ENCODE data around the gene USP25. TPM values are rescaled to one million over a fixed set of nuclear protein-coding genes. Genes with fewer than 3 reads are reported as not detected.

The USP25 gene
- total and polyA plus RNA-seq, 2 experiments from 2014 or later: 11.8 to 49.2 TPM

DNA sequence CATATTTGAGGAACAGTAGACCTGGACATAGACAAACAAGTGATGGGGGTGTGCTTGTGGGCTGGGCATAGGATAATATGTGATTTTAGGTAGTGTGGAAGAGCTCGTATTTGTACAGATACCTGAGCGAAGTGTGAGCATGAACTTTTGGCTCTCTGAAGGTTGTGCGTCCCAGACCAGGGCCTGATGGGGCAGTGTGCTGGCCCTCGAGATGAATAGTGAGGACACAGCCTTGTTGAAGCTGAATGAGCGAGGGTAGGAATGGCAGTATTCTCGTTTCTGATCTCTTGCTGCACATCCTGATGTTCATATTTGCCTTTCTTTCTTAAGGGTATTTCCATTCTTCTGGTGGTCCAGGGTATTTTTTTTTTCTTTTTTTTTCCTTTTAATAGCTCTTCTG is 41.5 kb downstream of the USP25 start (continued):
- TF ChIP-seq, protein P1, sequence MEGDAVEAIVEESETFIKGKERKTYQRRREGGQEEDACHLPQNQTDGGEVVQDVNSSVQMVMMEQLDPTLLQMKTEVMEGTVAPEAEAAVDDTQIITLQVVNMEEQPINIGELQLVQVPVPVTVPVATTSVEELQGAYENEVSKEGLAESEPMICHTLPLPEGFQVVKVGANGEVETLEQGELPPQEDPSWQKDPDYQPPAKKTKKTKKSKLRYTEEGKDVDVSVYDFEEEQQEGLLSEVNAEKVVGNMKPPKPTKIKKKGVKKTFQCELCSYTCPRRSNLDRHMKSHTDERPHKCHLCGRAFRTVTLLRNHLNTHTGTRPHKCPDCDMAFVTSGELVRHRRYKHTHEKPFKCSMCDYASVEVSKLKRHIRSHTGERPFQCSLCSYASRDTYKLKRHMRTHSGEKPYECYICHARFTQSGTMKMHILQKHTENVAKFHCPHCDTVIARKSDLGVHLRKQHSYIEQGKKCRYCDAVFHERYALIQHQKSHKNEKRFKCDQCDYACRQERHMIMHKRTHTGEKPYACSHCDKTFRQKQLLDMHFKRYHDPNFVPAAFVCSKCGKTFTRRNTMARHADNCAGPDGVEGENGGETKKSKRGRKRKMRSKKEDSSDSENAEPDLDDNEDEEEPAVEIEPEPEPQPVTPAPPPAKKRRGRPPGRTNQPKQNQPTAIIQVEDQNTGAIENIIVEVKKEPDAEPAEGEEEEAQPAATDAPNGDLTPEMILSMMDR (conservative IDR thresholded peaks at IDR 0.05; ENCODE audit: low read depth in 2 of 2): no peak

- Mint-ChIP-seq H3K27me3 (ENCODE audit: insufficient read depth, low read depth, poor library complexity) (peaks cover 3% of the 10 kb centered on the region), H3K4me3 (no peak overlapping the region), H3K9me3 (no peaks in the 10 kb centered on the region), H3K4me1 (peaks cover 51% of the 10 kb centered on the region), H3K27ac (no peak overlapping the region), H3K36me3 (ENCODE audit: low read depth) (no peaks in the 10 kb centered on the region; the same call in 2 of the 3 replicates)
- DNase-seq (ENCODE audit: low spot score) (no peak), ATAC-seq (no peak)
- no peaks in the 10 kb centered on the region for H3K27me3 ChIP-seq (ENCODE audit: insufficient read depth)
- H3K9me2 ChIP-seq (ENCODE audit: insufficient read depth): no peaks in the 10 kb centered on the region
- no peak overlapping the region for H2AFZ ChIP-seq
- no peaks in the 10 kb centered on the region for H3F3A ChIP-seq (replicated peaks; ENCODE audit: low read depth)
- 0 out of 2 replicates have a peak overlapping the region, but pooled peaks have one; percentile 1 for H3K27ac ChIP-seq (ENCODE audit: low read depth)
- H3K36me3 ChIP-seq (ENCODE audit: insufficient read depth): no peaks in the 10 kb centered on the region
- H3K4me3 ChIP-seq: no peak overlapping the region
- 0 out of 2 replicates have a peak overlapping the region, but pooled peaks have one; percentile 10 for H3K4me2 ChIP-seq
- peaks cover 26% of the 10 kb centered on the region for H3K4me1 ChIP-seq (ENCODE audit: insufficient read depth)
- H3K79me2 ChIP-seq (replicated peaks; ENCODE audit: insufficient read depth): peaks cover 96% of the 10 kb centered on the region
- H4K20me1 ChIP-seq (replicated peaks; ENCODE audit: insufficient read depth): 0 out of 2 replicates have a peak, but pooled peaks cover 12% of the 10 kb centered on the region
- no peak for TF ChIP-seq ZNF114 (CRISPR knock-in tag; IDR thresholded peaks at IDR 0.05)
- TF ChIP-seq, protein P2, sequence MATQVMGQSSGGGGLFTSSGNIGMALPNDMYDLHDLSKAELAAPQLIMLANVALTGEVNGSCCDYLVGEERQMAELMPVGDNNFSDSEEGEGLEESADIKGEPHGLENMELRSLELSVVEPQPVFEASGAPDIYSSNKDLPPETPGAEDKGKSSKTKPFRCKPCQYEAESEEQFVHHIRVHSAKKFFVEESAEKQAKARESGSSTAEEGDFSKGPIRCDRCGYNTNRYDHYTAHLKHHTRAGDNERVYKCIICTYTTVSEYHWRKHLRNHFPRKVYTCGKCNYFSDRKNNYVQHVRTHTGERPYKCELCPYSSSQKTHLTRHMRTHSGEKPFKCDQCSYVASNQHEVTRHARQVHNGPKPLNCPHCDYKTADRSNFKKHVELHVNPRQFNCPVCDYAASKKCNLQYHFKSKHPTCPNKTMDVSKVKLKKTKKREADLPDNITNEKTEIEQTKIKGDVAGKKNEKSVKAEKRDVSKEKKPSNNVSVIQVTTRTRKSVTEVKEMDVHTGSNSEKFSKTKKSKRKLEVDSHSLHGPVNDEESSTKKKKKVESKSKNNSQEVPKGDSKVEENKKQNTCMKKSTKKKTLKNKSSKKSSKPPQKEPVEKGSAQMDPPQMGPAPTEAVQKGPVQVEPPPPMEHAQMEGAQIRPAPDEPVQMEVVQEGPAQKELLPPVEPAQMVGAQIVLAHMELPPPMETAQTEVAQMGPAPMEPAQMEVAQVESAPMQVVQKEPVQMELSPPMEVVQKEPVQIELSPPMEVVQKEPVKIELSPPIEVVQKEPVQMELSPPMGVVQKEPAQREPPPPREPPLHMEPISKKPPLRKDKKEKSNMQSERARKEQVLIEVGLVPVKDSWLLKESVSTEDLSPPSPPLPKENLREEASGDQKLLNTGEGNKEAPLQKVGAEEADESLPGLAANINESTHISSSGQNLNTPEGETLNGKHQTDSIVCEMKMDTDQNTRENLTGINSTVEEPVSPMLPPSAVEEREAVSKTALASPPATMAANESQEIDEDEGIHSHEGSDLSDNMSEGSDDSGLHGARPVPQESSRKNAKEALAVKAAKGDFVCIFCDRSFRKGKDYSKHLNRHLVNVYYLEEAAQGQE (IDR thresholded peaks at IDR 0.05; ENCODE audit: unreplicated experiment): no peak
- TF ChIP-seq EZH2 (IDR thresholded peaks at IDR 0.05; ENCODE audit: low read depth, unreplicated experiment): no peak
- TF ChIP-seq, protein P3, sequence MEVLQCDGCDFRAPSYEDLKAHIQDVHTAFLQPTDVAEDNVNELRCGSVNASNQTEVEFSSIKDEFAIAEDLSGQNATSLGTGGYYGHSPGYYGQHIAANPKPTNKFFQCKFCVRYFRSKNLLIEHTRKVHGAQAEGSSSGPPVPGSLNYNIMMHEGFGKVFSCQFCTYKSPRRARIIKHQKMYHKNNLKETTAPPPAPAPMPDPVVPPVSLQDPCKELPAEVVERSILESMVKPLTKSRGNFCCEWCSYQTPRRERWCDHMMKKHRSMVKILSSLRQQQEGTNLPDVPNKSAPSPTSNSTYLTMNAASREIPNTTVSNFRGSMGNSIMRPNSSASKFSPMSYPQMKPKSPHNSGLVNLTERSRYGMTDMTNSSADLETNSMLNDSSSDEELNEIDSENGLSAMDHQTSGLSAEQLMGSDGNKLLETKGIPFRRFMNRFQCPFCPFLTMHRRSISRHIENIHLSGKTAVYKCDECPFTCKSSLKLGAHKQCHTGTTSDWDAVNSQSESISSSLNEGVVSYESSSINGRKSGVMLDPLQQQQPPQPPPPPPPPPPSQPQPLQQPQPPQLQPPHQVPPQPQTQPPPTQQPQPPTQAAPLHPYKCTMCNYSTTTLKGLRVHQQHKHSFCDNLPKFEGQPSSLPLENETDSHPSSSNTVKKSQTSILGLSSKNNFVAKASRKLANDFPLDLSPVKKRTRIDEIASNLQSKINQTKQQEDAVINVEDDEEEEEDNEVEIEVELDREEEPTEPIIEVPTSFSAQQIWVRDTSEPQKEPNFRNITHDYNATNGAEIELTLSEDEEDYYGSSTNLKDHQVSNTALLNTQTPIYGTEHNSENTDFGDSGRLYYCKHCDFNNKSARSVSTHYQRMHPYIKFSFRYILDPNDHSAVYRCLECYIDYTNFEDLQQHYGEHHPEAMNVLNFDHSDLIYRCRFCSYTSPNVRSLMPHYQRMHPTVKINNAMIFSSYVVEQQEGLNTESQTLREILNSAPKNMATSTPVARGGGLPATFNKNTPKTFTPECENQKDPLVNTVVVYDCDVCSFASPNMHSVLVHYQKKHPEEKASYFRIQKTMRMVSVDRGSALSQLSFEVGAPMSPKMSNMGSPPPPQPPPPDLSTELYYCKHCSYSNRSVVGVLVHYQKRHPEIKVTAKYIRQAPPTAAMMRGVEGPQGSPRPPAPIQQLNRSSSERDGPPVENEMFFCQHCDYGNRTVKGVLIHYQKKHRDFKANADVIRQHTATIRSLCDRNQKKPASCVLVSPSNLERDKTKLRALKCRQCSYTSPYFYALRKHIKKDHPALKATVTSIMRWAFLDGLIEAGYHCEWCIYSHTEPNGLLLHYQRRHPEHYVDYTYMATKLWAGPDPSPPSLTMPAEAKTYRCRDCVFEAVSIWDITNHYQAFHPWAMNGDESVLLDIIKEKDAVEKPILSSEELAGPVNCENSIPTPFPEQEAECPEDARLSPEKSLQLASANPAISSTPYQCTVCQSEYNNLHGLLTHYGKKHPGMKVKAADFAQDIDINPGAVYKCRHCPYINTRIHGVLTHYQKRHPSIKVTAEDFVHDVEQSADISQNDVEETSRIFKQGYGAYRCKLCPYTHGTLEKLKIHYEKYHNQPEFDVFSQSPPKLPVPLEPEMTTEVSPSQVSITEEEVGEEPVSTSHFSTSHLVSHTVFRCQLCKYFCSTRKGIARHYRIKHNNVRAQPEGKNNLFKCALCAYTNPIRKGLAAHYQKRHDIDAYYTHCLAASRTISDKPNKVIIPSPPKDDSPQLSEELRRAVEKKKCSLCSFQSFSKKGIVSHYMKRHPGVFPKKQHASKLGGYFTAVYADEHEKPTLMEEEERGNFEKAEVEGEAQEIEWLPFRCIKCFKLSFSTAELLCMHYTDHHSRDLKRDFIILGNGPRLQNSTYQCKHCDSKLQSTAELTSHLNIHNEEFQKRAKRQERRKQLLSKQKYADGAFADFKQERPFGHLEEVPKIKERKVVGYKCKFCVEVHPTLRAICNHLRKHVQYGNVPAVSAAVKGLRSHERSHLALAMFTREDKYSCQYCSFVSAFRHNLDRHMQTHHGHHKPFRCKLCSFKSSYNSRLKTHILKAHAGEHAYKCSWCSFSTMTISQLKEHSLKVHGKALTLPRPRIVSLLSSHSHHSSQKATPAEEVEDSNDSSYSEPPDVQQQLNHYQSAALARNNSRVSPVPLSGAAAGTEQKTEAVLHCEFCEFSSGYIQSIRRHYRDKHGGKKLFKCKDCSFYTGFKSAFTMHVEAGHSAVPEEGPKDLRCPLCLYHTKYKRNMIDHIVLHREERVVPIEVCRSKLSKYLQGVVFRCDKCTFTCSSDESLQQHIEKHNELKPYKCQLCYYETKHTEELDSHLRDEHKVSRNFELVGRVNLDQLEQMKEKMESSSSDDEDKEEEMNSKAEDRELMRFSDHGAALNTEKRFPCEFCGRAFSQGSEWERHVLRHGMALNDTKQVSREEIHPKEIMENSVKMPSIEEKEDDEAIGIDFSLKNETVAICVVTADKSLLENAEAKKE (CRISPR knock-in tag; IDR thresholded peaks at IDR 0.05): no peak
- TF ChIP-seq ZNF331 (CRISPR knock-in tag; IDR thresholded peaks at IDR 0.05; ENCODE audit: low read depth): no peak
- no peak for TF ChIP-seq CREB1 (CRISPR knock-in tag; IDR thresholded peaks at IDR 0.05; ENCODE audit: low read depth)
- no peak for TF ChIP-seq EZH2phosphoT487 (IDR thresholded peaks at IDR 0.05; ENCODE audit: unreplicated experiment)
- TF ChIP-seq NANOG (IDR thresholded peaks at IDR 0.05; ENCODE audit: borderline replicate concordance): no peak
- no peak for TF ChIP-seq POLR2AphosphoS5 (IDR thresholded peaks at IDR 0.05; ENCODE audit: low read depth)
- TF ChIP-seq, protein P1 (conservative IDR thresholded peaks at IDR 0.05; ENCODE audit: low read depth in 2 of 2): no peak
- no peak for TF ChIP-seq JUNB (IDR thresholded peaks at IDR 0.05; ENCODE audit: unreplicated experiment)
- TF ChIP-seq STAT1 (IDR thresholded peaks at IDR 0.05; ENCODE audit: unreplicated experiment): no peak
Measured at GRCh38 chr21:15772654-15773053, 42.9 kb downstream of the USP25 start.

Data from GM23338 (cell line).